Transverse colon (tissue), 4 donors: Measurements from ENCODE around the gene ZNF783. TPM values are rescaled to one million over a fixed set of nuclear protein-coding genes. Genes with fewer than 3 reads are reported as not detected.

Source experiments
- DNase-seq: peaks from one replicate; pipeline ENCODE4 v3.0.0-alpha.2; 2019
- H3K27ac ChIP-seq, 4 donors: fragments of 200-600 bp; sonication (generic); 2 replicates each; pipeline ENCODE4 v1.5.1; 2016 to 2018; ENCODE audit warnings: inconsistent platforms in 4 of 4
- H3K27me3 ChIP-seq: fragments of 200-600 bp; sonication (generic); 2 replicates; pipeline ENCODE4 v1.5.1; 2017; ENCODE audit warnings: inconsistent platforms
- H3K36me3 ChIP-seq, 4 donors: fragments of 200-600 bp; sonication (generic); 2 replicates each; pipeline ENCODE4 v1.5.1; 2017 to 2019; ENCODE audit warnings: inconsistent platforms in 4 of 4
- H3K4me1 ChIP-seq, 4 donors: fragments of 200-600 bp; sonication (generic); 2 replicates each; pipeline ENCODE4 v1.5.1; 2017 to 2020; ENCODE audit warnings: inconsistent platforms in 4 of 4
- H3K4me3 ChIP-seq, 4 donors: fragments of 200-600 bp; sonication (generic); 1 replicate in 1 of 4; 2 replicates in 3 of 4; pipeline versions ENCODE4 v1.5.1 to v1.6.1; 2017 to 2019; ENCODE audit warnings: inconsistent platforms in 4 of 4
- H3K9me3 ChIP-seq, 2 donors: fragments of 200-600 bp; sonication (generic); 2 replicates each; pipeline ENCODE4 v1.5.1; 2017 to 2019; ENCODE audit warnings: inconsistent platforms in 2 of 2
- EP300 ChIP-seq: sonication (generic); formaldehyde crosslinking; IDR thresholded peaks from one replicate; pipeline ENCODE4 v1.6.1; 2017; ENCODE audit warnings: antibody characterized with exemption, low read depth
- POLR2A ChIP-seq: fragments of 450-650 bp; IDR thresholded peaks from one replicate; pipeline ENCODE4 v1.6.1; 2016; ENCODE audit warnings: antibody characterized with exemption, mild to moderate bottlenecking, moderate library complexity
- POLR2AphosphoS5 ChIP-seq, 3 donors: sonication (generic); formaldehyde crosslinking; IDR thresholded peaks; one replicate each; pipeline ENCODE4 v1.6.1; 2016; ENCODE audit warnings: antibody characterized with exemption in 3 of 3
- WGBS, 2 donors: methylation state at CpG; one replicate each; pipeline ENCODE4 v1.1.5; 2018; ENCODE audit warnings: low coverage in 1 of 2; 5-methylcytosine and 5-hydroxymethylcytosine counted together
- in situ Hi-C, 4 donors: fragments of 200-750 bp; cut with MboI; loops; one replicate each; pipeline versions ENCODE4 v1.15.0 to v1.15.1; 2017; ENCODE audit warnings: low sequenced_read_pairs in 3 of 4, low pct_ligation_motif_present in 1 of 4, low pct_unique_long_range_greater_than_20kb in 1 of 4
- intact Hi-C: fragments of 100-400 bp; cut with DNase I; formaldehyde crosslinking; loops from one replicate; pipeline ENCODE4 v1.15.1; 2023; ENCODE audit warnings: low total_unique reads
- total RNA-seq, 4 donors: library from RNA; depleted of rRNA; stranded (reverse); fragments of >200 nt; gene quantifications; one replicate each; pipeline ENCODE4 v1.1.0, GENCODE V29; 2016
- TF ChIP-seq, protein P1 (sequence below), 5 experiments: fragments of 200-600 bp in 3 of 5; fragments of 450-650 bp in 2 of 5; sonication (generic) in 3 of 5; IDR thresholded peaks; 1 replicate in 2 of 5; 2 replicates in 3 of 5; pipeline ENCODE4 v1.5.1; 2016 to 2017; ENCODE audit warnings: antibody characterized with exemption in 5 of 5, inconsistent platforms in 3 of 5, mild to moderate bottlenecking in 2 of 5, moderate library complexity in 1 of 5

ZNF783 gene
- total RNA-seq, 4 donors from 2014 or later, result 9.0 to 28.7 (median 17.9) TPM

DNA sequence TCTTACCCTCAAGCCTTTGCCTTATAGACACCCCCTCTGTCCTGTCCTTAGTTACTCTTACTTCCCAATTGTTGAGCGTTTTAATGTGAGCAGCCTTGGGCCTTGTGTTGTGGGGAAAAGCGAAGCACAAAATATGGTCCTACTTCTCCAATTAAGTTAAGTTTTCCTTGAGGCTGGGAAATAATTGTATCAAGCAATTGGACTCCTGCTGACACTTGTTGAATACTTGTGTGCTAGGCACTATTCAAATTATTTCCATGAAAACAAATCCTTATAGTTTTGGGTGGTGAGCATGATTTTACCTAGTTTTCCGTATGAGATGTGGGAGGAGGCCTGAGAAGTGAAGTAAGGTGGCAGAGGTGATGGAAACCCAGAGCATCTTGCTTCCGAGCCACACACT, 5.4 kb upstream of the ZNF783 start:
- TF ChIP-seq POLR2AphosphoS5 (IDR thresholded peaks at IDR 0.05), result no peak
- TF ChIP-seq, protein P1, sequence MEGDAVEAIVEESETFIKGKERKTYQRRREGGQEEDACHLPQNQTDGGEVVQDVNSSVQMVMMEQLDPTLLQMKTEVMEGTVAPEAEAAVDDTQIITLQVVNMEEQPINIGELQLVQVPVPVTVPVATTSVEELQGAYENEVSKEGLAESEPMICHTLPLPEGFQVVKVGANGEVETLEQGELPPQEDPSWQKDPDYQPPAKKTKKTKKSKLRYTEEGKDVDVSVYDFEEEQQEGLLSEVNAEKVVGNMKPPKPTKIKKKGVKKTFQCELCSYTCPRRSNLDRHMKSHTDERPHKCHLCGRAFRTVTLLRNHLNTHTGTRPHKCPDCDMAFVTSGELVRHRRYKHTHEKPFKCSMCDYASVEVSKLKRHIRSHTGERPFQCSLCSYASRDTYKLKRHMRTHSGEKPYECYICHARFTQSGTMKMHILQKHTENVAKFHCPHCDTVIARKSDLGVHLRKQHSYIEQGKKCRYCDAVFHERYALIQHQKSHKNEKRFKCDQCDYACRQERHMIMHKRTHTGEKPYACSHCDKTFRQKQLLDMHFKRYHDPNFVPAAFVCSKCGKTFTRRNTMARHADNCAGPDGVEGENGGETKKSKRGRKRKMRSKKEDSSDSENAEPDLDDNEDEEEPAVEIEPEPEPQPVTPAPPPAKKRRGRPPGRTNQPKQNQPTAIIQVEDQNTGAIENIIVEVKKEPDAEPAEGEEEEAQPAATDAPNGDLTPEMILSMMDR (IDR thresholded peaks at IDR 0.05), result no peak
- TF ChIP-seq EP300, result no peak
- no peak for TF ChIP-seq POLR2A
- Histone ChIP-seq H3K36me3 (peaks cover 0 to 24% (median 6%) of the 10 kb centered on the region in 4 donors), H3K27me3 (no peaks in the 10 kb centered on the region), H3K27ac (no peak overlapping the region), H3K4me3 (no peak overlapping the region), H3K9me3 (no peaks in the 10 kb centered on the region), H3K4me1 (peaks cover 0 to 6% (median 5%) of the 10 kb centered on the region in 4 donors)
- DNase-seq, result no peak
- in situ Hi-C loops (no loop called here), intact Hi-C loops (no loop called here)
- WGBS, 2 donors, result 86 to 94% methylated on average over 3 to 4 of the region's 4 CpGs

DNA sequence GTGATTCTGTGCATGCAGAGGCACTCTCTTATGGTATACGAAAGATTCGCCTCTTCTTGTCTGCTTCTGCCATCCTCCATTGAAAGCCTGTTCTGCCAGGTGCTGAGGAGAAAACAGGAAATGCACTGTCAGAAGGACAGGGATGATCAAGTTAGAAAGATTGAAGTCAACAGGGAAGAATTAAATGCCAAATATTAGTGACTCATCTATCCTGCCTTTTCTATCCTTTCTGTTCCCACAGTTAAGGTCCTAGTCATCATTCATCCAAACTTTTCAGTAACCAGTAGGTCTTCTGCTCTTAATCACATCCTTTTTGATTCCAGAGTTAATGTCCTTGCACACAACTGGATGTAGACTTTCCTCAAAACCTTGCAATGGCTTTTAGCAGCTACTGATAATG, 4.8 kb upstream of the ZNF783 start:
- no peak overlapping the region for H3K27ac ChIP-seq
- H3K27me3 ChIP-seq, result no peaks in the 10 kb centered on the region
- H3K4me1 ChIP-seq, result peaks cover 0 to 7% (median 6%) of the 10 kb centered on the region in 4 donors
- in situ Hi-C loops, result no loop called here
- H3K36me3 ChIP-seq, result peaks cover 0 to 21% (median 6%) of the 10 kb centered on the region in 4 donors
- H3K9me3 ChIP-seq, result no peaks in the 10 kb centered on the region
- WGBS, 2 donors, result 97% methylated on average over 2 of the region's 2 CpGs; no CpG with 5 or more reads in 1 of the 2 donors
- DNase-seq, result no peak
- no peak overlapping the region for H3K4me3 ChIP-seq
- TF ChIP-seq POLR2AphosphoS5 (IDR thresholded peaks at IDR 0.05) (no peak), EP300 (no peak), POLR2A (no peak)
- TF ChIP-seq, protein P1 (IDR thresholded peaks at IDR 0.05), result no peak
- intact Hi-C loops, result no loop called here

DNA sequence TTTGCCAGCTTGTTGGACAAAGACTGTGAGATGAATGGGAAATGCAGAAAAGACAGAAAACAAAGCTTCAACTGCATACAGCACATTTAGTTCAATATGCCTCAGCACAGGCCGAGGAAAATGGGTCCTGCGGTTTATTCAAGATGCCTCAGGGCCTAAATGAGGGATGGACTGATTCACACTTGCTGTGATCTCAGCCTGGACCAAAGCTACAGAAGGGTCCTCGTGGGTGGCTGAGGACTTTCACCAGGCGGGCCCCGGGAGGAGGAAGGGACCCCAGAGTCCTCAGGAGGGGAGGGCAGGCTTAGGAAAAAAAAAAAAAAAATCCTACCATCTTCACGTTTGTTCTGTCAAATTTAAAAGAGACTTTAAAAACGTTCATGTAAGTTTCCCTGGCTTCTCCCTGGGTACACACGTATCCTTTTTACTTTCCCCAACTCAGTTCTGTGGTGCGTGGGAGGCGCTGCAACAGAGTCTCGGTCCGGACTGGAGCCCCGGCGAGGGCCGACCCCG, 624 bp upstream of the ZNF783 start:
- peaks cover 6 to 22% (median 14%) of the 10 kb centered on the region in 4 donors for H3K4me1 ChIP-seq
- H3K4me3 ChIP-seq, result peak overlapping the region; percentile 20 to 72 (median 54)
- 2 to 5% methylated on average over 7 to 16 of the region's 16 CpGs for WGBS, 2 donors
- in situ Hi-C loops, result no loop called here
- TF ChIP-seq POLR2A, result no peak
- TF ChIP-seq, protein P1 (IDR thresholded peaks at IDR 0.05), result no peak
- TF ChIP-seq POLR2AphosphoS5 (IDR thresholded peaks at IDR 0.05), result no peak
- no peaks in the 10 kb centered on the region for H3K27me3 ChIP-seq
- H3K36me3 ChIP-seq, result peaks cover 0 to 4% (median 2%) of the 10 kb centered on the region in 4 donors
- no peak for DNase-seq
- peak overlapping the region; percentile 87 to 92 (median 88) for H3K27ac ChIP-seq
- no peaks in the 10 kb centered on the region for H3K9me3 ChIP-seq
- intact Hi-C loops, result no loop called here

DNA sequence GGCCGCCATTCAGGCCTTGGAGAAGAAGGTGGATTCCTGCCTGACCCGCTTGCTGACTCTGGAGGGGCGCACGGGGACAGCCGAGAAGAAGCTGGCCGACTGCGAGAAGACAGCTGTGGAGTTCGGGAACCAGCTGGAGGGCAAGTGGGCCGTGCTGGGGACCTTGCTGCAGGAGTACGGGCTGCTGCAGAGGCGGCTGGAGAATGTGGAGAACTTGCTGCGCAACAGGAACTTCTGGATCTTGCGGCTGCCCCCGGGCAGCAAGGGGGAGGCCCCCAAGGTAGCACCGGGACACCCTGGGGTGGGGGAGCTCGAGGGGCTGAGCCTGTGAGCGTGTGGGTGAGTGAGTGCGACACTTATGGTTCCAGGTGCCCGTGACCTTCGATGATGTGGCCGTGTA, 4.5 kb downstream of the ZNF783 start:
- peaks cover 6 to 16% (median 11%) of the 10 kb centered on the region in 4 donors for H3K4me1 ChIP-seq
- H3K36me3 ChIP-seq, result peaks cover 0 to 32% (median 8%) of the 10 kb centered on the region in 4 donors
- no peak overlapping the region for H3K4me3 ChIP-seq
- intact Hi-C loops, result no loop called here
- no peak overlapping the region for H3K27ac ChIP-seq
- TF ChIP-seq POLR2A, result no peak
- TF ChIP-seq EP300, result no peak
- TF ChIP-seq POLR2AphosphoS5 (IDR thresholded peaks at IDR 0.05), result no peak
- TF ChIP-seq, protein P1 (IDR thresholded peaks at IDR 0.05), result no peak
- H3K27me3 ChIP-seq, result no peaks in the 10 kb centered on the region
- DNase-seq, result no peak
- in situ Hi-C loops, result no loop called here
- 70 to 95% methylated on average over 2 to 20 of the region's 21 CpGs for WGBS, 2 donors
- no peaks in the 10 kb centered on the region for H3K9me3 ChIP-seq
